ENCODE data around the gene COTL1. TPM values are rescaled to one million over a fixed set of nuclear protein-coding genes. Genes with fewer than 3 reads are reported as not detected.
"Not testable (repeated sequence)": the region's sequence is repeated elsewhere in the genome, so short reads cannot be mapped to it uniquely, and the experiment has no call there.

The COTL1 gene
- total RNA-seq, 1 experiment from 2014 or later = 102 TPM

DNA sequence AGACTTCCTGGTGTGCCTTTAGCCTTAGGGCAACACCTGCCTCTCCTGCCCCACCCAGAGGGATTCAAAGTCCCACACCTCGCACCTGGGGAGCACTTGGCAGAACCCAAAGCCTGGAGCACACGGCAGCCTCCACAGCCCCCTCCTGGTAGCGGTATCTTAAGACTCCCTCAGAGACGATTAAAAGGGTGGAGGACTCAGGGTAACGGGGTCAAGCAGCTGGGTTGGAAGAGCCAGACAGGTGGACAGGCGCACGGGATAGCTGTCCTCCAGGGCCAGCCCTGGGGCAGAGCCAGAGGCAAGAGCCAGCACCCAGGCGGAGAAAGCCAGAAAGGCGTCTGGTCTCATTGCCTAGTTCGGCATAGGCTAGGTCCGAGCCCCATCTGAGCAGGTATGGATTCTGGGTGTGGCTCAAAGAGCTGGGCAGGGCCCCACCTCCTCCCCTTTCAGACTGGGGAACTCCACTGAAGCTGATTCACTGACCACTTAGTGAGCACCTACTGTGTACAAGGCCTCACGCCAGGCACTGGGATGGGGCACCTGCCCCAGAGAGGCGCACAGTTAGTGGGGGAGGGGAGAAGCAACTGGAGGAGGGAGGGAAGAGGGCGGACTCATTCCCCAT lies 58.5 kb downstream of the COTL1 start:
- DNase-seq (ENCODE audit: low spot score) (no peak), ATAC-seq (peak; percentile 20)
- Mint-ChIP-seq H3K27ac (no peak overlapping the region), H3K36me3 (no peaks in the 10 kb centered on the region; the same call in 1 of the 2 replicates), H3K4me1 (peaks cover 65% of the 10 kb centered on the region), H3K9me3 (no peaks in the 10 kb centered on the region), H3K27me3 (ENCODE audit: low read depth) (no peaks in the 10 kb centered on the region), H3K4me3 (no peak overlapping the region)
- 0 out of 2 replicates have a peak, but pooled peaks have one; percentile 34 for TF ChIP-seq ETV6 (CRISPR knock-in tag; IDR thresholded peaks at IDR 0.05)
- TF ChIP-seq, protein P1, sequence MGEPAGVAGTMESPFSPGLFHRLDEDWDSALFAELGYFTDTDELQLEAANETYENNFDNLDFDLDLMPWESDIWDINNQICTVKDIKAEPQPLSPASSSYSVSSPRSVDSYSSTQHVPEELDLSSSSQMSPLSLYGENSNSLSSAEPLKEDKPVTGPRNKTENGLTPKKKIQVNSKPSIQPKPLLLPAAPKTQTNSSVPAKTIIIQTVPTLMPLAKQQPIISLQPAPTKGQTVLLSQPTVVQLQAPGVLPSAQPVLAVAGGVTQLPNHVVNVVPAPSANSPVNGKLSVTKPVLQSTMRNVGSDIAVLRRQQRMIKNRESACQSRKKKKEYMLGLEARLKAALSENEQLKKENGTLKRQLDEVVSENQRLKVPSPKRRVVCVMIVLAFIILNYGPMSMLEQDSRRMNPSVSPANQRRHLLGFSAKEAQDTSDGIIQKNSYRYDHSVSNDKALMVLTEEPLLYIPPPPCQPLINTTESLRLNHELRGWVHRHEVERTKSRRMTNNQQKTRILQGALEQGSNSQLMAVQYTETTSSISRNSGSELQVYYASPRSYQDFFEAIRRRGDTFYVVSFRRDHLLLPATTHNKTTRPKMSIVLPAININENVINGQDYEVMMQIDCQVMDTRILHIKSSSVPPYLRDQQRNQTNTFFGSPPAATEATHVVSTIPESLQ (CRISPR knock-in tag; IDR thresholded peaks at IDR 0.05) = no peak
- CTCF ChIA-PET = interaction anchor here (1.0 to 2.2 kb wide), 3 partner anchors 17 to 49 kb away, joined by 3 to 14 read pairs (median 3); no protein-coding TSS in a partner anchor
- POLR2A ChIA-PET = interaction anchor here (0.5 kb wide), 1 partner anchor 59 kb away, joined by 3 read pairs; no protein-coding TSS in a partner anchor

GRCh38 chr16:84558850-84559249 lies 59.0 kb downstream of the COTL1 start:
- DNase-seq (ENCODE audit: low spot score); H3K36me3 Mint-ChIP-seq; ATAC-seq; H3K27me3 Mint-ChIP-seq (ENCODE audit: low read depth); POLR2A ChIA-PET; H3K4me3 Mint-ChIP-seq; H3K9me3 Mint-ChIP-seq: not testable (repeated sequence)
- peaks cover 65% of the 10 kb centered on the region for H3K4me1 Mint-ChIP-seq
- H3K27ac Mint-ChIP-seq = 0 out of 2 replicates have a peak overlapping the region, but pooled peaks have one; percentile 45
- CTCF ChIA-PET = interaction anchor here (1.0 kb wide), 2 partner anchors 18 to 41 kb away, joined by 3 read pairs; no protein-coding TSS in a partner anchor
- TF ChIP-seq ZNF121 (CRISPR knock-in tag; IDR thresholded peaks at IDR 0.05) = 0 out of 2 replicates have a peak, but pooled peaks have one; percentile 23

GRCh38 chr16:84557504-84557903 lies 60.4 kb downstream of the COTL1 start:
- POLR2A ChIA-PET = no interaction called here
- Mint-ChIP-seq H3K27me3 (ENCODE audit: low read depth) (no peaks in the 10 kb centered on the region), H3K36me3 (no peaks in the 10 kb centered on the region), H3K27ac (no peak overlapping the region), H3K4me1 (peaks cover 61% of the 10 kb centered on the region), H3K4me3 (no peak overlapping the region), H3K9me3 (no peaks in the 10 kb centered on the region)
- CTCF ChIA-PET = interaction anchor here (1.0 to 2.7 kb wide), 3 partner anchors 25 to 46 kb away, joined by 3 to 6 read pairs (median 3); no protein-coding TSS in a partner anchor
- no peak for TF ChIP-seq ZNF138 (CRISPR knock-in tag; conservative IDR thresholded peaks at IDR 0.05)
- TF ChIP-seq, protein P2, sequence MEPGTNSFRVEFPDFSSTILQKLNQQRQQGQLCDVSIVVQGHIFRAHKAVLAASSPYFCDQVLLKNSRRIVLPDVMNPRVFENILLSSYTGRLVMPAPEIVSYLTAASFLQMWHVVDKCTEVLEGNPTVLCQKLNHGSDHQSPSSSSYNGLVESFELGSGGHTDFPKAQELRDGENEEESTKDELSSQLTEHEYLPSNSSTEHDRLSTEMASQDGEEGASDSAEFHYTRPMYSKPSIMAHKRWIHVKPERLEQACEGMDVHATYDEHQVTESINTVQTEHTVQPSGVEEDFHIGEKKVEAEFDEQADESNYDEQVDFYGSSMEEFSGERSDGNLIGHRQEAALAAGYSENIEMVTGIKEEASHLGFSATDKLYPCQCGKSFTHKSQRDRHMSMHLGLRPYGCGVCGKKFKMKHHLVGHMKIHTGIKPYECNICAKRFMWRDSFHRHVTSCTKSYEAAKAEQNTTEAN (CRISPR knock-in tag; IDR thresholded peaks at IDR 0.05) = no peak
- no peak for TF ChIP-seq NR1H2 (CRISPR knock-in tag; IDR thresholded peaks at IDR 0.05)
- TF ChIP-seq TP53 (CRISPR knock-in tag; IDR thresholded peaks at IDR 0.05) = no peak
- no peak for TF ChIP-seq ZBTB21 (CRISPR knock-in tag; IDR thresholded peaks at IDR 0.05; ENCODE audit: borderline replicate concordance)
- ATAC-seq = peak; percentile 31
- DNase-seq (ENCODE audit: low spot score) = no peak

DNA sequence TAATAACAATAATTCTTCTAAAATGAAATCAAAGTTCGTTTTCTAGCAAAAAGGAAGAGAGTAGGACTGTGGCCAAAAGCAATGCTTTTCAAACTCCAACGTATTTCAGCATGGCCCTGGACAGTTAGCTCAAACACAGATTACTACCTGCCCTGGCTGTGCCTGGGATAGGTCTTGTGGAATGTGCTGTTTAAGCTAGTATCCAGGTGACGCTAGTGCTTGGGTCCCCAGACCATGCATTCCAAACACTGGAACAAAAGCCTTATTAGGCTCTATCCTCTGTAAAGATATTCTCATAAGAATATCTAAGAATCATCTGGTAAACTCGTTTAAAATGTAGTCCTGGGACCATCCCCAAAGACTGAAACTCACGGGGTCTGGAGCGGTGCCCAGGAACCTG lies 60.8 kb downstream of the COTL1 start:
- ChIA-PET CTCF (interaction anchor here (1.0 to 2.7 kb wide), 3 partner anchors 25 to 46 kb away, joined by 3 to 6 read pairs (median 3); no protein-coding TSS in a partner anchor), POLR2A (interaction anchor here (0.6 kb wide), 1 partner anchor 46 kb away, joined by 3 read pairs; no protein-coding TSS in a partner anchor)
- DNase-seq (ENCODE audit: low spot score) = no peak
- peak; percentile 17; the same call in 1 of the 2 replicates for ATAC-seq
- Mint-ChIP-seq H3K27ac (no peak overlapping the region), H3K9me3 (no peaks in the 10 kb centered on the region), H3K4me3 (no peak overlapping the region), H3K36me3 (no peaks in the 10 kb centered on the region), H3K4me1 (peaks cover 60% of the 10 kb centered on the region), H3K27me3 (ENCODE audit: low read depth) (no peaks in the 10 kb centered on the region)
- no peak for TF ChIP-seq RELA (CRISPR knock-in tag; IDR thresholded peaks at IDR 0.05; ENCODE audit: borderline replicate concordance)

- Mint-ChIP-seq H3K36me3 (no peaks in the 10 kb centered on the region), H3K4me3 (no peak overlapping the region), H3K27me3 (ENCODE audit: low read depth) (no peaks in the 10 kb centered on the region), H3K27ac (no peak overlapping the region), H3K9me3 (no peaks in the 10 kb centered on the region), H3K4me1 (peaks cover 49% of the 10 kb centered on the region)
- ATAC-seq (peak; percentile 26), DNase-seq (ENCODE audit: low spot score) (no peak)
- ChIA-PET CTCF (interaction anchor here (0.8 to 2.7 kb wide), 2 partner anchors 44 to 45 kb away, joined by 3 to 6 read pairs; no protein-coding TSS in a partner anchor), POLR2A (interaction anchor here (0.9 kb wide), 1 partner anchor 16 kb away, joined by 3 read pairs; no protein-coding TSS in a partner anchor)
- TF ChIP-seq E2F1 (CRISPR knock-in tag; IDR thresholded peaks at IDR 0.05) (no peak), NFE2L1 (CRISPR knock-in tag; IDR thresholded peaks at IDR 0.05) (no peak), IRF1 (CRISPR knock-in tag; IDR thresholded peaks at IDR 0.05) (no peak), TEAD4 (CRISPR knock-in tag; IDR thresholded peaks at IDR 0.05) (no peak), JUN (CRISPR knock-in tag; IDR thresholded peaks at IDR 0.05) (no peak)
- TF ChIP-seq, protein P3, sequence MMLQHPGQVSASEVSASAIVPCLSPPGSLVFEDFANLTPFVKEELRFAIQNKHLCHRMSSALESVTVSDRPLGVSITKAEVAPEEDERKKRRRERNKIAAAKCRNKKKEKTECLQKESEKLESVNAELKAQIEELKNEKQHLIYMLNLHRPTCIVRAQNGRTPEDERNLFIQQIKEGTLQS (CRISPR knock-in tag; conservative IDR thresholded peaks at IDR 0.05) = no peak
- TF ChIP-seq, protein P4, sequence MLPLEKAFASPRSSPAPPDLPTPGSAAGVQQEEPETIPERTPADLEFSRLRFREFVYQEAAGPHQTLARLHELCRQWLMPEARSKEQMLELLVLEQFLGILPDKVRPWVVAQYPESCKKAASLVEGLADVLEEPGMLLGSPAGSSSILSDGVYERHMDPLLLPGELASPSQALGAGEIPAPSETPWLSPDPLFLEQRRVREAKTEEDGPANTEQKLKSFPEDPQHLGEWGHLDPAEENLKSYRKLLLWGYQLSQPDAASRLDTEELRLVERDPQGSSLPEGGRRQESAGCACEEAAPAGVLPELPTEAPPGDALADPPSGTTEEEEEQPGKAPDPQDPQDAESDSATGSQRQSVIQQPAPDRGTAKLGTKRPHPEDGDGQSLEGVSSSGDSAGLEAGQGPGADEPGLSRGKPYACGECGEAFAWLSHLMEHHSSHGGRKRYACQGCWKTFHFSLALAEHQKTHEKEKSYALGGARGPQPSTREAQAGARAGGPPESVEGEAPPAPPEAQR (CRISPR knock-in tag; IDR thresholded peaks at IDR 0.05) = no peak
Observed at GRCh38 chr16:84555418-84556196, 62.3 kb downstream of the COTL1 start.

Measured in WTC11 (cell line).